ENCODE results near the gene LTC4S.

Gene LTC4S

GRCh38 chr5:179814090-179814489 lies 20.3 kb downstream of the LTC4S start:
- no peak for DNase-seq

GRCh38 chr5:179815491-179816249 lies 21.9 kb downstream of the LTC4S start:
- DNase-seq = no peak

- no peak for DNase-seq
Observed at GRCh38 chr5:179816401-179816795, 22.6 kb downstream of the LTC4S start.

GRCh38 chr5:179816796-179817469 lies 23.1 kb downstream of the LTC4S start:
- no peak for DNase-seq

- DNase-seq = no peak
Observed at GRCh38 chr5:179817470-179817840, 23.7 kb downstream of the LTC4S start.

GRCh38 chr5:179817890-179818745 lies 24.3 kb downstream of the LTC4S start:
- DNase-seq = no peak

- DNase-seq = peak; percentile 64
Observed at GRCh38 chr5:179818746-179819295, 25.0 kb downstream of the LTC4S start.

- peak; percentile 67 for DNase-seq
Observed at GRCh38 chr5:179819296-179820126, 25.7 kb downstream of the LTC4S start.

GRCh38 chr5:179820127-179820482 lies 26.3 kb downstream of the LTC4S start:
- no peak for DNase-seq

- DNase-seq = peak; percentile 65
Observed at GRCh38 chr5:179820483-179821297, 26.9 kb downstream of the LTC4S start, which contains the start of gene SQSTM1. Gene SQSTM1 (plus strand): TSS chr5:179820905. CDS start chr5:179820937, 32 bp downstream.

- peak; percentile 83 for DNase-seq
Observed at GRCh38 chr5:179821298-179822058, 27.7 kb downstream of the LTC4S start.

GRCh38 chr5:179822059-179822432 lies 28.3 kb downstream of the LTC4S start:
- no peak for DNase-seq

- no peak for DNase-seq
Observed at GRCh38 chr5:179822444-179822990, 28.7 kb downstream of the LTC4S start.

- DNase-seq = no peak
Observed at GRCh38 chr5:179823937-179824744, 30.4 kb downstream of the LTC4S start.

GRCh38 chr5:179824745-179825112 lies 30.9 kb downstream of the LTC4S start:
- DNase-seq = no peak

GRCh38 chr5:179825655-179826182 lies 31.9 kb downstream of the LTC4S start:
- no peak for DNase-seq

GRCh38 chr5:179827680-179828079 lies 33.9 kb downstream of the LTC4S start:
- DNase-seq = no peak

- DNase-seq = no peak
Observed at GRCh38 chr5:179828756-179829421, 35.1 kb downstream of the LTC4S start.
